H1 (cell line): ENCODE measurements around the gene HIPK2. TPM values are rescaled to one million over a fixed set of nuclear protein-coding genes. Genes with fewer than 3 reads are reported as not detected.

Experiments
- CTCF ChIA-PET: fragments of 300-600 bp; sonication (Branson Sonifier 250); formaldehyde crosslinking; loops from one replicate; lab custom pipeline; 2021; ENCODE audit not compliant: partially characterized antibody; lab: Charles Lee
- POLR2A ChIA-PET: fragments of 300-600 bp; sonication (Branson Sonifier 250); formaldehyde crosslinking; loops from one replicate; lab custom pipeline; 2021; ENCODE audit warnings: inconsistent platforms; ENCODE audit not compliant: partially characterized antibody; lab: Charles Lee
- DNase-seq, 2 experiments: peaks; one replicate each; pipeline versions ENCODE4 v3.0.0 to v3.0.0-alpha.2; 2010 to 2022; ENCODE audit warnings: low spot score in 2 of 2, low read depth in 1 of 2, mixed read lengths in 1 of 2
- FAIRE-seq: peaks from 2 replicates; lab custom pipeline; 2011; peaks lifted over from hg19 to GRCh38; lab: Jason Lieb, UNC
- H2AFZ ChIP-seq: 2 replicates; pipeline ENCODE4 v1.8.1; 2012; ENCODE audit warnings: low read length, inconsistent platforms
- H2AK5ac ChIP-seq: 2 replicates; pipeline ENCODE4 v1.6.1; 2013; ENCODE audit warnings: low read depth, low read length
- H2BK120ac ChIP-seq: replicated peaks from 2 replicates; pipeline ENCODE3; 2013; ENCODE audit warnings: low read depth, low read length, inconsistent platforms
- H2BK12ac ChIP-seq: 2 replicates; pipeline ENCODE4 v1.6.1; 2013; ENCODE audit warnings: low read depth, low read length
- H2BK15ac ChIP-seq: 2 replicates; pipeline ENCODE4 v1.6.1; 2013; ENCODE audit warnings: low read length
- H2BK20ac ChIP-seq: 2 replicates; pipeline ENCODE4 v1.6.1; 2013; ENCODE audit warnings: low read length
- H2BK5ac ChIP-seq: 2 replicates; pipeline ENCODE4 v1.6.1; 2013; ENCODE audit warnings: low read depth, low read length
- H3K14ac ChIP-seq: 2 replicates; pipeline ENCODE4 v1.6.1; 2013; ENCODE audit warnings: inconsistent platforms; ENCODE audit not compliant: insufficient read length
- H3K18ac ChIP-seq: 2 replicates; pipeline ENCODE4 v1.6.1; 2013; ENCODE audit warnings: low read length; ENCODE audit errors: extremely low read depth
- H3K23ac ChIP-seq: 2 replicates; pipeline ENCODE4 v1.6.1; 2013; ENCODE audit warnings: inconsistent platforms; ENCODE audit not compliant: insufficient read length
- H3K23me2 ChIP-seq: 2 replicates; pipeline ENCODE4 v1.6.1; 2013; ENCODE audit warnings: low read depth, low read length
- H3K27ac ChIP-seq: 2 replicates; pipeline ENCODE4 v1.6.1; 2011; ENCODE audit warnings: low read depth, low read length, inconsistent platforms
- H3K27me3 ChIP-seq, 4 experiments: replicated peaks in 1 of 4; 1 replicate in 1 of 4; 2 replicates in 3 of 4; pipeline versions ENCODE4 v1.6.1 to v1.8.1; 2011 to 2013; ENCODE audit warnings: low read length in 3 of 4, mild to moderate bottlenecking in 3 of 4, inconsistent platforms in 2 of 4, mixed read lengths in 2 of 4, moderate library complexity in 1 of 4; ENCODE audit not compliant: control insufficient read depth in 3 of 4, insufficient read depth in 3 of 4; ENCODE audit errors: extremely low read depth in 1 of 4
- H3K36me3 ChIP-seq, 4 experiments: 2 replicates each; pipeline versions ENCODE4 v1.6.1 to v1.8.1; 2011 to 2013; ENCODE audit warnings: mild to moderate bottlenecking in 4 of 4, low read length in 3 of 4, moderate library complexity in 2 of 4, control low read depth in 1 of 4, inconsistent platforms in 1 of 4; ENCODE audit not compliant: insufficient read depth in 4 of 4, control insufficient read depth in 2 of 4
- H3K4ac ChIP-seq: replicated peaks from 2 replicates; pipeline ENCODE3; 2013; ENCODE audit warnings: low read length, low read depth, mixed read lengths, inconsistent platforms; ENCODE audit not compliant: insufficient read length
- H3K4me1 ChIP-seq, 4 experiments: replicated peaks in 1 of 4; 1 replicate in 1 of 4; 2 replicates in 3 of 4; pipeline versions ENCODE4 v1.6.1 to v1.8.1; 2011 to 2013; ENCODE audit warnings: low read length in 3 of 4, inconsistent platforms in 2 of 4, mixed read lengths in 1 of 4; ENCODE audit not compliant: insufficient read depth in 4 of 4, control insufficient read depth in 3 of 4
- H3K4me2 ChIP-seq, 2 experiments: 2 replicates each; pipeline versions ENCODE4 v1.6.1 to v1.8.1; 2011 to 2013; ENCODE audit warnings: low read depth in 2 of 2, low read length in 2 of 2, control low read depth in 1 of 2, inconsistent platforms in 1 of 2, mild to moderate bottlenecking in 1 of 2; ENCODE audit not compliant: insufficient read depth in 1 of 2
- H3K4me3 ChIP-seq, 4 experiments: fragments of 200-600, 300-600 bp in 1 of 4; sonication (generic), shearing (Covaris generic), sonication (Bioruptor Twin) in 1 of 4; 2 replicates each; pipeline versions ENCODE4 v1.5.1 to v1.8.1; 2011 to 2016; ENCODE audit warnings: low read length in 4 of 4, low read depth in 3 of 4, control low read depth in 2 of 4, inconsistent platforms in 2 of 4, mild to moderate bottlenecking in 2 of 4, mixed read lengths in 1 of 4, moderate library complexity in 1 of 4; ENCODE audit not compliant: insufficient read depth in 2 of 4; ENCODE audit errors: extremely low read depth in 1 of 4
- H3K56ac ChIP-seq: replicated peaks from 2 replicates; pipeline ENCODE3; 2013; ENCODE audit warnings: low read depth, mild to moderate bottlenecking, mixed read lengths, low read length, inconsistent platforms; ENCODE audit not compliant: insufficient read length
- H3K79me1 ChIP-seq: 2 replicates; pipeline ENCODE4 v1.6.1; 2013; ENCODE audit warnings: low read depth, low read length, control low read depth
- H3K79me2 ChIP-seq, 2 experiments: 2 replicates each; pipeline versions ENCODE4 v1.6.1 to v1.8.1; 2012 to 2013; ENCODE audit warnings: low read length in 2 of 2, mild to moderate bottlenecking in 2 of 2, inconsistent platforms in 1 of 2; ENCODE audit not compliant: insufficient read depth in 2 of 2, control insufficient read depth in 1 of 2
- H3K9ac ChIP-seq, 4 experiments: replicated peaks in 1 of 4; 1 replicate in 1 of 4; 2 replicates in 3 of 4; pipeline versions ENCODE4 v1.6.1 to v1.8.1; 2011 to 2013; ENCODE audit warnings: low read depth in 3 of 4, low read length in 3 of 4, control low read depth in 2 of 4, mild to moderate bottlenecking in 2 of 4, moderate library complexity in 2 of 4, inconsistent platforms in 1 of 4; ENCODE audit errors: extremely low read depth in 1 of 4
- H3K9me3 ChIP-seq, 2 experiments: 2 replicates each; pipeline versions ENCODE4 v1.6.1 to v1.8.1; 2012 to 2013; ENCODE audit warnings: mild to moderate bottlenecking in 2 of 2, moderate library complexity in 2 of 2, control low read depth in 1 of 2, inconsistent platforms in 1 of 2, low read depth in 1 of 2, low read length in 1 of 2, mixed read lengths in 1 of 2; ENCODE audit not compliant: insufficient read depth in 2 of 2
- H4K20me1 ChIP-seq, 2 experiments: replicated peaks in 1 of 2; 2 replicates each; pipeline versions ENCODE3 to v1.8.1; 2011 to 2013; ENCODE audit warnings: inconsistent platforms in 2 of 2, low read length in 2 of 2, mild to moderate bottlenecking in 1 of 2; ENCODE audit not compliant: insufficient read depth in 2 of 2, control insufficient read depth in 1 of 2
- H4K5ac ChIP-seq: 2 replicates; pipeline ENCODE4 v1.6.1; 2013; ENCODE audit warnings: low read length, low read depth, mixed read lengths, inconsistent platforms; ENCODE audit not compliant: insufficient read length
- H4K8ac ChIP-seq: 2 replicates; pipeline ENCODE4 v1.8.0; 2013; ENCODE audit warnings: mild to moderate bottlenecking, moderate library complexity, low read length, inconsistent platforms; ENCODE audit not compliant: insufficient read depth; ENCODE audit errors: extremely low read depth
- H4K91ac ChIP-seq: replicated peaks from 2 replicates; pipeline ENCODE3; 2013; ENCODE audit warnings: low read length, mixed read lengths, inconsistent platforms; ENCODE audit not compliant: insufficient read length
- CBX8 ChIP-seq: fragments of 300-800, 300-1000 bp; sonication (generic); IDR thresholded peaks from 2 replicates; pipeline ENCODE4 v1.7.1; 2016; ENCODE audit warnings: low read depth, low read length, borderline replicate concordance
- CEBPB ChIP-seq: IDR thresholded peaks from 2 replicates; pipeline ENCODE4 v1.6.1; 2012; ENCODE audit warnings: low read depth, low read length
- KDM4A ChIP-seq: IDR thresholded peaks from one replicate; pipeline ENCODE4 v1.7.1; 2012; ENCODE audit warnings: low read depth, mild to moderate bottlenecking, moderate library complexity, low read length, inconsistent platforms; ENCODE audit not compliant: severe bottlenecking
- SUZ12 ChIP-seq: fragments of 200-600 bp; sonication (generic); IDR thresholded peaks from 2 replicates; pipeline ENCODE4 v1.6.1; 2012; ENCODE audit warnings: mild to moderate bottlenecking, inconsistent platforms, low read length, moderate library complexity, mixed read lengths
- WGBS, 2 experiments: shearing (Covaris generic) in 1 of 2; methylation state at CpG; one replicate each; pipeline versions ENCODE4 v1.1.6 to v1.1.7; 2013 to 2015; ENCODE audit warnings: low lambda C conversion rate in 2 of 2, mixed read lengths in 2 of 2, inconsistent platforms in 1 of 2, low coverage in 1 of 2, missing lambda C conversion rate in 1 of 2; ENCODE audit not compliant: insufficient replicate concordance in 2 of 2, insufficient coverage in 1 of 2, insufficient read length in 1 of 2; ENCODE audit errors: extremely low coverage in 1 of 2, missing lambda C conversion rate in 1 of 2; 5-methylcytosine and 5-hydroxymethylcytosine counted together
- polyA plus RNA-seq, 7 experiments: library from polyadenylated mRNA; depleted of rRNA in 3 of 7; stranded (reverse) in 5 of 7; unstranded in 2 of 7; fragments of >200 nt in 5 of 7; fragments of 200-250 nt in 2 of 7; gene quantifications; 1 replicate in 5 of 7; 2 replicates in 1 of 7; 4 replicates in 1 of 7; pipeline versions ENCODE4 v1.2.1 to v1.2.3, GENCODE V29; 2011 to 2013; ENCODE audit warnings: missing spikeins in 2 of 7, mixed read lengths in 2 of 7
- total RNA-seq: library from RNA; stranded (reverse); fragmentation: NEBNext Ultra II Directional; extraction: Animal tissue kit (Norgen Biotek cat#: 25700); gene quantifications from 2 replicates; pipeline ENCODE4 v1.2.1, GENCODE V29; 2021
- TF ChIP-seq, protein P1 (sequence below): IDR thresholded peaks from 2 replicates; pipeline ENCODE4 v1.6.1; 2011; ENCODE audit warnings: low read length, improper control_type of control experiment

HIPK2 gene
- total and polyA plus RNA-seq, 2 of the 8 experiments (the other 6 are each of a cell fraction or from before 2014, with no cell fraction given): 8.3 to 24.3 TPM

DNA sequence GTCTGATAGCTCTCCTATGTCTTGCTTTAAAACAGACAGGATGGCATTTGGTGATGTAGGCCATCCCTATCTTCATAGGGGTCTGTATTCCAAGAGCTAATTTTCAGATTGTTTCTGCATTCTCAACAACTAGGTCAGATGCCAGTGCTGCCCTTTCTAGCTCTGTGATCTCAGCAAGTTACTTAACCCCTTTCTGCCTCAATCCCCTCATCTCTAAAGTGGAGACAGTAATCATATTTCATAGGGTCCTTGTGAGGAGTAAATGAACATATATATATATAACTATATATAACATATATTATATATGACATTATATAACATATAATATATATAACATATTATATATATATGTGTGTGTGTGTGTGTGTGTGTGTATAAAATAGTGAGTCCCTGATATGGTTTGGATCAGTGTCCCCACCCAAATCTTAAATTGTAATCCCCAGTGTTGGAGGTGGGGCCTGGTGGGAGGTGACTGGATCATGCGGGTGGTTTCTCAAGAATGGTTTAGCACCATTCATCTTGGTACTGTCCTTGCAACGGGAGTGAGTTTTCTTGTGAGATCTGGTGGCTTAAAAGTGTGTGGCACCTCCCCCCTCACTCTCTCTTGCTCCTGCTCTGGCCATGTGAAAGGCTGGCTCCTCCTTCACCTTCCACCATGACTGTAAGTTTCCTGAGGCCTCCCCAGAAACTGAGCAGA is 45.2 kb downstream of the HIPK2 start:
- Histone ChIP-seq H2BK120ac (no peak overlapping the region), H3K18ac (no peak overlapping the region), H3K79me1 (peaks cover 4% of the 10 kb centered on the region; the same call in 1 of the 2 replicates), H3K36me3 (no peaks in the 10 kb centered on the region), H3K14ac (no peak overlapping the region), H4K20me1 (no peaks in the 10 kb centered on the region), H3K9me3 (no peaks in the 10 kb centered on the region), H3K4me1 (peaks cover 0 to 3% (median 0%) of the 10 kb centered on the region in 4 experiments; a peak in 1 of 7 replicates), H3K23me2 (no peaks in the 10 kb centered on the region), H3K27me3 (no peaks in the 10 kb centered on the region), H3K4ac (no peak overlapping the region), H3K79me2 (0 out of 4 replicates have a peak, but pooled peaks cover 0 to 5% of the 10 kb centered on the region in 2 experiments), H2BK15ac (no peak overlapping the region), H4K8ac (no peak overlapping the region), H2BK5ac (no peak overlapping the region), H3K23ac (no peak overlapping the region), H4K91ac (no peak overlapping the region), H3K27ac (no peak overlapping the region), H2BK12ac (no peak overlapping the region), H3K9ac (no peak overlapping the region), H3K4me2 (no peak overlapping the region), H2BK20ac (no peak overlapping the region), H4K5ac (no peak overlapping the region), H3K4me3 (no peak overlapping the region), H2AK5ac (no peak overlapping the region), H2AFZ (no peak overlapping the region), H3K56ac (no peak overlapping the region)
- ChIA-PET POLR2A (no interaction called here), CTCF (interaction anchor here (0.9 to 1.4 kb wide), 5 partner anchors 10 to 270 kb away, joined by 3 to 6 read pairs (median 3); no protein-coding TSS in a partner anchor)
- WGBS, 2 experiments: 93% methylated on average over 2 of the region's 2 CpGs; no CpG with 5 or more reads in 1 of the 2 experiments
- TF ChIP-seq, protein P1, sequence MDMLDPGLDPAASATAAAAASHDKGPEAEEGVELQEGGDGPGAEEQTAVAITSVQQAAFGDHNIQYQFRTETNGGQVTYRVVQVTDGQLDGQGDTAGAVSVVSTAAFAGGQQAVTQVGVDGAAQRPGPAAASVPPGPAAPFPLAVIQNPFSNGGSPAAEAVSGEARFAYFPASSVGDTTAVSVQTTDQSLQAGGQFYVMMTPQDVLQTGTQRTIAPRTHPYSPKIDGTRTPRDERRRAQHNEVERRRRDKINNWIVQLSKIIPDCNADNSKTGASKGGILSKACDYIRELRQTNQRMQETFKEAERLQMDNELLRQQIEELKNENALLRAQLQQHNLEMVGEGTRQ: 0 out of 2 replicates have a peak, but pooled peaks have one; percentile 17
- TF ChIP-seq KDM4A (no peak), SUZ12 (no peak), CBX8 (no peak), CEBPB (no peak)
- no peak for FAIRE-seq
- DNase-seq: no peak
